Stimulated activated CD8-positive, alpha-beta memory T cell treated with anti-CD3 and anti-CD28 coated beads, Interleukin-12 subunit alpha, Interleukin-12 subunit beta, amount 100 ng/mL, for 24 hours (primary cell): Measurements from ENCODE around the gene MUTYH.
A peak's percentile ranks its signal among the peaks of the same experiment; 100 is the strongest.
"Not testable (repeated sequence)": the region's sequence is repeated elsewhere in the genome, so short reads cannot be mapped to it uniquely, and the experiment has no call there.

Source experiments
- DNase-seq: peaks from one replicate; pipeline ENCODE4 v3.0.0-alpha.2; 2020; ENCODE audit errors: extremely low read depth

MUTYH gene

GRCh38 chr1:45321444-45321843 lies 18.8 kb downstream of the MUTYH start:
- no peak for DNase-seq

- no peak for DNase-seq
Measured at GRCh38 chr1:45319761-45320160, 20.5 kb downstream of the MUTYH start.

- DNase-seq = no peak
Measured at GRCh38 chr1:45317166-45317565, 23.1 kb downstream of the MUTYH start.

GRCh38 chr1:45314266-45314665 lies 26.0 kb downstream of the MUTYH start:
- no peak for DNase-seq

- no peak for DNase-seq
Measured at GRCh38 chr1:45306905-45307304, 33.3 kb downstream of the MUTYH start.

- no peak for DNase-seq
Measured at GRCh38 chr1:45306319-45306718, 33.9 kb downstream of the MUTYH start.

GRCh38 chr1:45305231-45305630 lies 35.0 kb downstream of the MUTYH start:
- no peak for DNase-seq

- no peak for DNase-seq
Measured at GRCh38 chr1:45304311-45305081, 35.7 kb downstream of the MUTYH start.

- peak; percentile 97 for DNase-seq
Measured at GRCh38 chr1:45303520-45304310, 36.5 kb downstream of the MUTYH start.

- no peak for DNase-seq
Measured at GRCh38 chr1:45302505-45303150, 37.6 kb downstream of the MUTYH start.

- DNase-seq = no peak
Measured at GRCh38 chr1:45300669-45300997, 39.6 kb downstream of the MUTYH start.

GRCh38 chr1:45299981-45300668 lies 40.1 kb downstream of the MUTYH start:
- DNase-seq = no peak

GRCh38 chr1:45299296-45299695 lies 40.9 kb downstream of the MUTYH start:
- DNase-seq = no peak

- no peak for DNase-seq
Measured at GRCh38 chr1:45297666-45298356, 42.4 kb downstream of the MUTYH start.

- DNase-seq = no peak
Measured at GRCh38 chr1:45291716-45292115, 48.5 kb downstream of the MUTYH start.

GRCh38 chr1:45291002-45291401 lies 49.2 kb downstream of the MUTYH start:
- DNase-seq = not testable (repeated sequence)

- not testable (repeated sequence) for DNase-seq
Measured at GRCh38 chr1:45286521-45286920, 53.7 kb downstream of the MUTYH start.

- DNase-seq = not testable (repeated sequence)
Measured at GRCh38 chr1:45284858-45285257, 55.4 kb downstream of the MUTYH start.

- DNase-seq = no peak
Measured at GRCh38 chr1:45282351-45282750, 57.9 kb downstream of the MUTYH start.
